Kidney glomerular epithelial cell (primary cell): ENCODE results near the gene MKLN1.
"Not testable (repeated sequence)": the region's sequence is repeated elsewhere in the genome, so short reads cannot be mapped to it uniquely, and the experiment has no call there.

Experiments used
- DNase-seq: peaks from one replicate; lab custom pipeline; 2025; lab: John Stamatoyannopoulos, UW

The MKLN1 gene

DNA sequence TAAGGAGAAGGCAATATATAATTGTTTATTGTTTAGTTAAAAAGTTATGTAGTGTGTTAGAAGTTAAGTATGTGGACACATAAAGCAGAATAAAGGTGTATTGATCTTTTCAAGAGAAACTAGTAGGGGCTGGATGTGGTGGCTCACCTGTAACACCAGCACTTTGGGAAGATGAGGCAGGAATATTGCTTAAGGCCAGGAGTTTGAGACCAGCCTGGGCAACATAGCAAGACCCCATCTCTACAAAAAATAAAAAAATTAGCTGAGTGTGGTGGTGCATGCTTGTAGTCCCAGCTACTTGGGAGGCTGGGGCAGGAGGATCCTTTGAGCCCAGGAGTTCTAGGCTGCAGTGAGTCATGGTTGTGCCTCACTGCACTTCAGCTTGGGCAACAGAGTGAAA is 135.0 kb downstream of the MKLN1 start:
- DNase-seq, result not testable (repeated sequence)

GRCh38 chr7:131466735-131467365 is 139.2 kb downstream of the MKLN1 start:
- no peak for DNase-seq

DNA sequence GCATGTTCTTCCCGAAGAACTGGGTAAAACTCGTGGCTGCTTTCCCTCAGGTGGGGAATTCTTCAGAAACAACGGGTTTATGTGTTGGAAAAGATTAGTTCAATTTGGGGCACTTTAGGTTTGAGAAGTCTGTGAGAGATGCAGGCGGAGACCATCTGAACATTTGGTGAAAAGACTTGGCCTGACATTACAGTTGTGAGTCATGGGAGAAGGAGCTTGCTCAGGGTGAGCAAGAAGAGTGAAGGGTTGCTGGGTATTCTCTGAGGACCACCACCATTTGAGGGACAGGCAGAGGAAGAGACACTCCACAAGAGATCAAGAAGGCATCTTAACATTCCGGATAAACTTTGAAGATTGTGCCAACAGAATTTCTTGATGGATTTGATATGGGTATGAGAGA is 140.1 kb downstream of the MKLN1 start:
- no peak for DNase-seq

GRCh38 chr7:131471250-131472004 is 143.8 kb downstream of the MKLN1 start:
- no peak for DNase-seq

DNA sequence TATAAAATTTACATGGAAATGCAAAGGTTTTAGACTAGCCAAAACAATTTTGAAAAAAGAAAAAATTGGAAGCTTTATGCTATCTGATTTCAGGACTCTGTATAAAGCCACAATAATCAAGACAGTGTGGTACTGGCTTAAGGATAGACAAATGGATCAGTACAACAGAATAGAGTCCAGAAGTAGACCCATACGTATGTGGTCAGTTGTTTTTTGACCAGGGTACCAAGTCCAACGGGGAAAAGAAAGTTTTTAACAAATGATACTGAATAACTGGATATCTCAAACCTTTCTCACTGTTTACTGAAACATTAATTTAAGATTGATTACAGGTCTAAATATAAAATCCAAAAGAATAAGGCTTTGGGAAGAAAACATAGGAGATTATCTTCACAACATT is 149.1 kb downstream of the MKLN1 start:
- DNase-seq, result no peak

DNA sequence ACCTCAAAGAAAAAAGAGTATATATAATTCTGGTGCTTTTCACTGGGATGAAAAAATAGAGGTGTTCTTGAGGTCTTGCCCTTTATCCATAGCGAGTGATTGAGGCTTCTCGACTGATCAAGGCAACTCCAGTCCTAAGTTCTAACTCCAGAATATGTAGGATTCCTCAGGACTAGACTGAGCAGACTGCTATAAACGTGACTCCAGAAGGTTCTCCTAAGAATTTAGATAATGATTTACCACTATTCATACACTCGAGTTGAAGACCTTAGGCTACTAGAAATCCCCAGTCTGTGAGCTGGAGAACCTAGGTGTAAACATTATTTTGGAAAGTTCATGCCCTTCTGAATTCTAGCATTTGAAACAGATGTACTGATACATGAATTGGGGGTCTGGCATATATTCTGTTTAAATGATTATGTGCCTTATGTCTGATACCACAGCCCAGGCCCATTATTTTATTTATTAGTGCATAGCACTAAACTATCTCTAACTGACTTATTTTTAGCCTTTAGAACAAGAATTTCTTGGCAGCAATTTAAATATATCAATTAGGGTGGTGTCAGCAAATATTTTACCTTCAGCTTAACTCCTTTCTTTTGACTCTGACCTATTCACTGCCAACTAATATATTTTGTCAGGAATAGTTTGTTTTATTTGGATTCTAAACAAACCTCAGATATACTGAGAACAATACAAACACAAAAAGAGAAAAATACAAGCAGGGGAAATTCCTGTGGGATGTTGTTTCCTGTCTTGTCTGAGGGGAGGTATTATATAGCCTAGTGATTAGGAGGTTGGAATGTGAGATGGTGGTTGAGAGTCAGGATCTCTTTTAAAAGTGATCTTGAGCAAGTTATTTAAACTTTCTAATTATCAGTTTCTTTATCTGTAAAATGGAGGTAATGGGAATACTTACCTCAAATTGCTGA is 153.0 kb downstream of the MKLN1 start:
- peak; percentile 82 for DNase-seq

- DNase-seq, result no peak
Measured at GRCh38 chr7:131482800-131483199, 155.1 kb downstream of the MKLN1 start.

DNA sequence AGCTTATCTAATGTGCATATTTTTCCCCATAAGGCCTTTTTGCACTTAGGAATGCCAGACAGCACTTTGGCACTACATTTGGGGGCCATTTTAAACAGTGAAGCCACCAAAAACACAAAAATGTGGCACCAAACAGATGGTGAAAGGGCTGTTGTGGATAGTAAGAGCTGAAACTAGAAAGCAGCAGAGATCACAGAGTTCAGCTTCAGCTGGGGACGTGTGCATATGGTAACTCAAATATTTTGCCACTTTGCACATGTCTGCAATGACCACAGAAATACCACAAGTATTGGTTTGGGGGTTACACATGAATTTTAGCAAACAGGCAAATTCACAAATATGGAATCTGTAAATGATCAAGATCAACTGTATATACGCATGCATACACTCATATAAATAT is 155.9 kb downstream of the MKLN1 start:
- no peak for DNase-seq

DNA sequence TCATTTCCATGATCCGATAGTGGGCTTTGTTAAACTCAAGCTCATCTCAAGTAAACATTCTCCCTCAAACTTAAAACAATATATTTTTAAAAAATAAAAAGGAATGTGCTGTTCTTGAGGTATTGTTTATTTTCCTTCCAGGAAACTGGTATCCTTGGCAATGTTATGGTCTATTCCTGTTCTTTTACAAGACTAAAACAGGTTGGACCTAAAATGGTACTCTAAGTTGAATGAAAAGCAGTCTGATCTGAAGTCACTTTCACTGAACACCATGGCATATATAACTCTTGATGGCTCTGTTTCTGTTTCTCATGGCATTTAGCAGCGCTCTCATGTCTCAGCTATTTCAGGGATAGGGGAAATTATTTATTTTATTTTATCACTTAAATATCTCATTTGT is 158.7 kb downstream of the MKLN1 start:
- no peak for DNase-seq

- DNase-seq, result no peak
Measured at GRCh38 chr7:131487217-131487616, 159.5 kb downstream of the MKLN1 start.

DNA sequence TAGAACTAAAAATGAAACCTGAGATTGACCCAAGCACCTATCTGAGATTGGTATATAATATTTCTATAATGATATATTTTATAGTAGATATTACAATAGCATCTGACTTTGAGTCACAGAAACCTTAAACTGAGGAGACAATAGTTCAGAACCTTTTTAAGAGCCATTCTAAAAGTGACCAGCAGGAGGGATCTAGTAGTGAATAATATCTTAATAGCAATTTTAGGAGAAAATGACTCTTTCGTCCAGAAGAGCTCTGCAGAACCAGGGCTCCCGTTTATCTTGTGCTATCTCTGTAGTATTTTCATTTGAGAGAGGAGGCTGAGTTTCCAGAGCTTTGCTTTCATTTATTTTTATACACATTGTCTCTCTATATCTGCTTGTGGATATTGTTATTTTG is 160.7 kb downstream of the MKLN1 start:
- DNase-seq, result no peak

GRCh38 chr7:131489196-131489595 is 161.5 kb downstream of the MKLN1 start:
- no peak for DNase-seq

GRCh38 chr7:131489881-131490280 is 162.2 kb downstream of the MKLN1 start:
- DNase-seq, result no peak

DNA sequence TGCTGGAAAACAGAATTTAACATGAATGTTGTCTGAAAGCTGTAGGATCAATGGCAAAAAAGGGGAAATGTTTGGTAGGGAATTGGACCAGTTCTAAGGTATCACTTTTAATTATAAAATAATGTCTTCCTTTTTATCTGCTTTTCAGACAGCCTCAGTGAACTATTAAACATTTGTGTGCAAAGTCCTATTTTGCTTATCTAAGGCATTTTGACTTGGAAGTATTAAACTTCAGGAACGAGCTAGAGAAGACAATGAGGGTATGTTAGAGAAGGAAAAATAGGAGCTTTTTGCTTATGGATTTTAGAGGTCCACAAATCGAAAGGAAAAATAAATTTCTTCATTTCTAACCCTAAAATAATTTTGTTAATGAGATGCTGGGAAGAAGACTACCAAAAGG is 165.4 kb downstream of the MKLN1 start:
- no peak for DNase-seq

- DNase-seq, result no peak
Measured at GRCh38 chr7:131493581-131493980, 165.9 kb downstream of the MKLN1 start.

GRCh38 chr7:131494182-131494581 is 166.5 kb downstream of the MKLN1 start:
- DNase-seq, result no peak

DNA sequence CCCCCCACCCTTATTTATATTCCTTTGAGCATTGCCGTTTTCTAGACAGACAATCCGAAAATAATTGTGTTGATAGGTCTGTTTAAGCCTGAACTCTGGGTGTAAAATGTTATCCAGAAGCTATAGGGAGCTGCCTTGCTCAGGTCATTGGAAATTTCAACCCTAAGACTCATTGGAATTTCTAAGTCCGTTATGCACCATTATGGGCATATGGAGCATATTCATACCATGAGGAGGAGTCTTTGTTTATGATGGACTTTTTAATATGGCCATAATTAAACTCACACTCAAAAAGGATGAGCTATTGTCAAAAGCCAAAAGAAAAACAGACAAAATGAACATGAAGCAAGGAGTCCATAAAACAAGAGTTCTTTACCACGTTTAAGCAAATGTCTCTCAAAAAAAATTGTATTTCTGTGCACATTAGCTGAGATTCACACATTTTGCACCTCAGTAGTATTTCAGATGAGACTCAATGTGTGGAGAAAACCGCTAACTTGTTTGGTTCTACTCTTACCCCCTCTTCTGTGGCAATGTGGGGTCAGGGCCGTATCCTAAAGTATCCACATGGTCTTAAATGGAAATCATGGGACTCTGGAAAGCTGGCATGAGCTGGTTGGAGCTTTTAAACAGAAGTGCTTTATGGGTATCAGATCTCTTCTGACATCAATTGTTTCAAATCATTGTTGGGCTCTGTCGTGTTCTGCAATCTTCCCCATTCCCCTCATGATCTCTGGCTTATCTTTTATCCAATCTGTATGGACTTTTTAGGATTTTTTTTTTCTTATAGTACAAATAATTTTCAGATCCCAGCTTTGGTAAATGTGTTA is 168.2 kb downstream of the MKLN1 start:
- DNase-seq, result no peak

- no peak for DNase-seq
Measured at GRCh38 chr7:131497454-131497853, 169.8 kb downstream of the MKLN1 start.

GRCh38 chr7:131498237-131498885 is 170.7 kb downstream of the MKLN1 start:
- no peak for DNase-seq

DNA sequence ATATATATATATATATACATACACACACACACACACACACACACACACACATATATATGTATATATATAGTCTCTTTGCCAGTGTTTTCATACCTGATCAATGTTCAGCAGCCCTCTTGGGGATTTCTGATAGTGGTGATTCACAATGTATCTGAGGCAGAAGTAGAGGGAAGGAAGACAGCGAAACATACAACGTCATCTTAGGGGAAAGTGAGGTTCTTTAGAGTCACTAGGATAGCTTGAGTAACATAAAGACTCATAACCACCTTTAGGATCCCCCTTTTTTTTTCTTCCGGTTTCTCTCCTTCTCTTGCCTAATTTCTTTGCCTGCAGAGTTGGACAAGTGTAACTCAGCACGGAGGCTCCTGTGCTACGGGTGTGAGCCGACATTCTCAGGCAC is 172.1 kb downstream of the MKLN1 start:
- DNase-seq, result no peak

GRCh38 chr7:131500357-131500756 is 172.7 kb downstream of the MKLN1 start:
- no peak for DNase-seq
